Tibial artery (tissue), 4 donors: ENCODE results near the gene BRMS1.

Experiments
- DNase-seq, 2 donors: peaks; one replicate each; pipeline ENCODE4 v3.0.0-alpha.2; 2019
- H3K27ac ChIP-seq, 2 donors: fragments of 200-600 bp; sonication (generic) in 1 of 2; 1 replicate in 1 of 2; 2 replicates in 1 of 2; pipeline ENCODE4 v1.5.1; 2018 to 2019; ENCODE audit warnings: mild to moderate bottlenecking in 1 of 2
- H3K27me3 ChIP-seq, 2 donors: fragments of 200-600 bp; sonication (generic) in 1 of 2; one replicate each; pipeline versions ENCODE4 v1.5.1 to v1.6.0; 2016 to 2019
- H3K36me3 ChIP-seq, 3 donors: fragments of 200-600 bp; sonication (generic) in 2 of 3; one replicate each; pipeline ENCODE4 v1.5.1; 2016 to 2019; ENCODE audit warnings: mild to moderate bottlenecking in 2 of 3
- H3K4me1 ChIP-seq, 4 donors: fragments of 200-600 bp; sonication (generic) in 2 of 4; 1 replicate in 3 of 4; 2 replicates in 1 of 4; pipeline ENCODE4 v1.5.1; 2016 to 2019
- H3K4me3 ChIP-seq, 2 donors: fragments of 200-600 bp; sonication (generic) in 1 of 2; 1 replicate in 1 of 2; 2 replicates in 1 of 2; pipeline ENCODE4 v1.5.1; 2018 to 2019; ENCODE audit warnings: mild to moderate bottlenecking in 2 of 2
- H3K9me3 ChIP-seq, 3 donors: fragments of 200-600 bp; sonication (generic) in 1 of 3; one replicate each; pipeline ENCODE4 v1.5.1; 2016 to 2019
- intact Hi-C: fragments of 100-400 bp; cut with DNase I; formaldehyde crosslinking; loops from one replicate; pipeline ENCODE4 v1.15.0; 2023; ENCODE audit warnings: low total_unique reads
- TF ChIP-seq, protein P1 (sequence below), 2 experiments: fragments of 200-600 bp in 1 of 2; fragments of 450-650 bp in 1 of 2; IDR thresholded peaks; one replicate each; pipeline ENCODE4 v1.5.1; 2017 to 2019; ENCODE audit warnings: antibody characterized with exemption in 2 of 2, mild to moderate bottlenecking in 1 of 2, moderate library complexity in 1 of 2

Gene BRMS1

DNA sequence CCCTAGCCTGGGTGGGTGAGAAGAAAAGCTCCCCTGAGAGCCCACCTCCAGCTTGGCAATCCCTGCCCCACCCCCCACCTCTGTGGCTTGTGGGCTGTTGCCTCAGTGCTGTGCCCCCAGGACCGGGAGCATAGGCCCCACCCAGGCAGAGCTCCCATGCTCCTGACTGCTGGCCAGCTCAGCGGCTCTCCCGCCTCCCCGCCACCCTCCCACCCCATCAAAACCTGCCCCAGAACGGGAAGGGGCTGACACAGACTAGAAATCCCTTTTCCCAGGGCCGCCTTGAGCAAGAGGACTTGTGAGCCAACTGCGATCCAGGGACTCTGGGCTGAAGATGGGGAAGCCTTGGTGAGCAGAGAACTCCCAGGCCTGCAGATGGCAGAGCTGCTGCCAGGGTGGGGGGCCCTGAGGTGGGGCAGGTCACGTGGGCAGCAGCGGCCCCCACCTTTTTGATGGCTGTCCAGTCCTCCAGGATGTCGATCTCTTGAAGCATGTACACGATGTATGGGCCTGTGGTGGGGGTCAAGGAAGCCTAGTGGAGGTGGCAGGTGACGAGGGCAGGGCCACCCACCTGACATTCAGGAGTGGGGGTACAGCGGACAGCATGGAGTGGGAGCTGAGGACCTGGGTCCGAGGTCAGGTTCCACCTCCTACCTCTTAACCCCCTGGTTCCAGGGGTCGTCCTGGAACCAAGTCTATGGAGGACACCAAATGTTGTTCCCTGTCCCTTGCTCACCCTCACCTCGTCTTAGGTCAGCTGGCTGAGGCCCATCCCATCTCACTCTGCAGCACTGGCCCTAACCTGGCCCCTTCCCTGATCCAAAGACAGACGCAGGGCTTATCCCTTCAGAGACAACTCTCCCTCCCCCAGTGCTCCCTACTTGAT is 6.4 kb downstream of the BRMS1 start:
- Histone ChIP-seq H3K27ac (no peak overlapping the region), H3K4me3 (no peak overlapping the region), H3K4me1 (peaks cover 0 to 40% (median 30%) of the 10 kb centered on the region in 4 donors), H3K9me3 (no peaks in the 10 kb centered on the region), H3K27me3 (no peaks in the 10 kb centered on the region), H3K36me3 (peaks cover 22 to 68% (median 36%) of the 10 kb centered on the region in 3 donors)
- TF ChIP-seq, protein P1, sequence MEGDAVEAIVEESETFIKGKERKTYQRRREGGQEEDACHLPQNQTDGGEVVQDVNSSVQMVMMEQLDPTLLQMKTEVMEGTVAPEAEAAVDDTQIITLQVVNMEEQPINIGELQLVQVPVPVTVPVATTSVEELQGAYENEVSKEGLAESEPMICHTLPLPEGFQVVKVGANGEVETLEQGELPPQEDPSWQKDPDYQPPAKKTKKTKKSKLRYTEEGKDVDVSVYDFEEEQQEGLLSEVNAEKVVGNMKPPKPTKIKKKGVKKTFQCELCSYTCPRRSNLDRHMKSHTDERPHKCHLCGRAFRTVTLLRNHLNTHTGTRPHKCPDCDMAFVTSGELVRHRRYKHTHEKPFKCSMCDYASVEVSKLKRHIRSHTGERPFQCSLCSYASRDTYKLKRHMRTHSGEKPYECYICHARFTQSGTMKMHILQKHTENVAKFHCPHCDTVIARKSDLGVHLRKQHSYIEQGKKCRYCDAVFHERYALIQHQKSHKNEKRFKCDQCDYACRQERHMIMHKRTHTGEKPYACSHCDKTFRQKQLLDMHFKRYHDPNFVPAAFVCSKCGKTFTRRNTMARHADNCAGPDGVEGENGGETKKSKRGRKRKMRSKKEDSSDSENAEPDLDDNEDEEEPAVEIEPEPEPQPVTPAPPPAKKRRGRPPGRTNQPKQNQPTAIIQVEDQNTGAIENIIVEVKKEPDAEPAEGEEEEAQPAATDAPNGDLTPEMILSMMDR (IDR thresholded peaks at IDR 0.05): no peak
- intact Hi-C loops: no loop called here
- peak in 1 of 2 donors; percentile 17 for DNase-seq

DNA sequence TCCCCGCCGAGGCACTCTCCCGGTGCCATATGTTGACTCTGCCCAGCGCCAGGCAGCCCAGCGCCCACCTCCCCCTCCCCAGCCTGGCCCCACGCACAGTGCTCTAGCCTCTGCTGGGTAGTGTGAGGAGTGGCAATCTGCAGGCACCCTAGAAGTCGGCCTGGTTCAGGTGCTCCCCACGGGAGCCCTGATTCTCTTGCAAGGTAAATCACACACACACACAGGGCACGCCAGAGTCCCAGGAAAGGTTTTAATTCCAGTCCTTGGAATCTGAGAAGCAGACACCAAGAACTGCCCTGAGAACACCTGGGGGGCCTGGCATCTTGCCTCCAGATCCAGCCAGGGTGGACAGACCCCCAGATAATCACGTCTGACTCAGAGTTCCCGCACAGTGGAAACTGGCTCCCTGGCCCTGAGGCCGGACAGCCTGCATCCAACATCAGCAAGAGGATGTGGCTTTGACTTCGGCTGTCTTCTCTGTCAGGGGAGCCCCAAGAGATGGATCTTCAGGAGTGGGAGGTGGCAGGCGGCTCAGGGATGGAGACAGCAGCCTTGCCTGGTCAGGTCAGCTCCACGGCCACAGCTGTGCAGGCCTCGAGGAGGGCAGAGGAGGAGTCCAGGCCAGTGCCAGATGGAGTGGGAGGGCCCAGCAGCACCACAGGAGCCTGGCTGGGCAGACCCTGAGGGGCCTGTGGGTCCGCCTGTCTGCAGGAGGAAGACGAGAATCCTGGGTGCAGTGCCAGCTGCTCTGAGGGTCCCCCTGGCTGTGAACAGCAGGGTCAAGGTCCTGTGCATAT is 7.6 kb downstream of the BRMS1 start:
- Histone ChIP-seq H3K4me1 (peaks cover 0 to 36% (median 25%) of the 10 kb centered on the region in 4 donors), H3K4me3 (peak overlapping the region in 1 of 2 donors; percentile 66), H3K27ac (peak overlapping the region in 1 of 2 donors; percentile 57), H3K27me3 (no peaks in the 10 kb centered on the region), H3K9me3 (no peaks in the 10 kb centered on the region), H3K36me3 (peaks cover 22 to 75% (median 47%) of the 10 kb centered on the region in 3 donors)
- TF ChIP-seq, protein P1 (IDR thresholded peaks at IDR 0.05): no peak
- peak in 1 of 2 donors; percentile 18 for DNase-seq
- intact Hi-C loops: no loop called here

DNA sequence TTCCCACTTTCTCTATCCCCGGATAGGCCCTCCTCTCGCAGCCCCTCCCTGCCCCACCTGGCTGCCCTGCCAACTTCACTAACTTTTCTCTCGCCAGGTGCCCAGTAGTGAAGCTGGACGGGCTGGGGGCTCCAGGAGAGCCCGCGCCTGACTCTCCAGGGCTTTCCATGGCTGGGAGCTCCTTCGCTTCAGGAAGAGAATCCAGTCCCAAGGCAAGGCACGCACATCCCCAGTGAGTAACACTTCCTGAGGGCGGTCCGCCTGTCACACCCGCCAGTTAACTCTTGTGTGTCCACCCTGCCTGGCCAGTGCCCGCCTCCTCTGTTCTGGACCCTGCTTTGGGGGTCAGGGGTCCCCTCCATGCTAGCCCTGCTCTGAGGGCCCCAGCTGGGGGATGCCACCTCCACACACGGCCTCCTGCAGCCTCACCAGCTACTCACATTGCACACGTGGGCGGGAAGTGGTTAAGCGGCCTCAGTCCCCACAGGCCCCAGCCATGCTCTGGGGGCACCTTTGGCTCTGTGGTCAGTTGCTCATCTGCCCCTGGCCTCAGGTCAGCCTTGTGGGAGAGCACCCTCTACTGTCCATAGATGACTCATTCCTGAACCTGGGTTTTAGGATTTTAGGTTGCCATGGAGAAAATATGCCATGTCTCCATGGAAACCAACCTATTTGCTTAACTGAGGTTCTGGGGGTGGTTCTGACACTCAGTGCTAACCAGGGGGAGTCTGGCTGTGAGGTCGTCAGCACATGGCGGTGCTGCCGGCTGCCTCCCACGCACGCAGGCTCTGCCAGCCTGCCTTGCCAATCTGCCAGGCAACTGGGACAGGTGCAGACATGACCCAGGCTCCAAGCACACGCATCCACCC is 8.4 kb downstream of the BRMS1 start, which contains the start of gene RIN1:
TSS of gene RIN1 (minus strand) at position 201 of the 869 bp plus-strand sequence. CDS start at position 169, 32 bp downstream.
- TF ChIP-seq, protein P1 (IDR thresholded peaks at IDR 0.05): peak; percentile 7 to 19
- intact Hi-C loops: no loop called here

DNA sequence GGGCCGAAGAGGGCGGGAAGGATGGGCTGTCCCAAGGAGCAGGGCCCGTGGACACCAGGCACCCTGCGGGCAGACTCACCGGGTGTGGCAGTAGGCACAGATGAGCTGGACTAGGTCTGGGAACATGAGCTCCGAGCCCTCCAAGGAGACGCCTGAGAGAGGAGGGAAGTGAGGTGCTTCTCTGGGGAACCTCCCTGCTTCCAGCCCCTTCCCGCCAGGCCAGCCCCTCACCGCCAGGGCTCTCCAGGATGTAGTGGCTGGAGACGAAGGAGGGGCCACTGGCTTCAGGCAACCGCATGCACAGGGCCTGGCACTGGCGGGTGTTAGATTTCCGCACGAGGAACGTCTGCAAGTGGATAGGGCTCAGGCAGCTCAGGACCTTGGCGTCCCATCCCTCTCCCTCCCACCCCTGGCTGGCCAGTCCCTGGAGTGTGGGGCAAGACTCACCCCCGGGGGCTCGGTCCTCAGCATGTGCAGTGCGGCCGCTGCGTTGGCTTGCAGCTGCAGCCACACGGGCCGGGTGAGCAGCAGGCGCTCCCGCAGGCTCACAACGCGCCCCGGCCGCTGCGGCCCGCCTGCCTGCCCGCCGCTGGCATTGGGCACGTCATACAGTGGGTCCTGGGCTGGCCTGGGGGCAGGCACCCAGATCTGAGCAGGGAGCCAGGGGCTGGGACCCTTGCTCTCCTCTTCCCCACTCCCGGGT is 9.2 kb downstream of the BRMS1 start:
- Histone ChIP-seq H3K36me3 (peaks cover 12 to 67% (median 35%) of the 10 kb centered on the region in 3 donors), H3K4me3 (peak overlapping the region; percentile 54 to 66), H3K4me1 (peaks cover 0 to 36% (median 25%) of the 10 kb centered on the region in 4 donors), H3K27ac (peak overlapping the region; percentile 57 to 72), H3K9me3 (no peaks in the 10 kb centered on the region), H3K27me3 (no peaks in the 10 kb centered on the region)
- peak in 1 of 2 donors; percentile 24 for DNase-seq
- intact Hi-C loops: no loop called here
- TF ChIP-seq, protein P1 (IDR thresholded peaks at IDR 0.05): no peak

More for the DNA sequence above, 8.4 kb downstream of the BRMS1 start, which contains the start of gene RIN1:
- Histone ChIP-seq H3K27me3 (no peaks in the 10 kb centered on the region), H3K4me1 (peaks cover 0 to 36% (median 25%) of the 10 kb centered on the region in 4 donors), H3K36me3 (peaks cover 20 to 75% (median 42%) of the 10 kb centered on the region in 3 donors), H3K27ac (peak within 1 kb of the TSS; percentile 57 to 72), H3K9me3 (no peaks in the 10 kb centered on the region), H3K4me3 (peak within 1 kb of the TSS; percentile 54 to 66)
- DNase-seq: peak in 1 of 2 donors; percentile 51
